Endothelial cell of umbilical vein (primary cell): ENCODE data around the gene PPFIA3.

Experiments used
- EZH2 ChIP-seq: IDR thresholded peaks from 2 replicates; pipeline ENCODE4 v1.6.1; 2012; ENCODE audit warnings: borderline replicate concordance, low read depth, mild to moderate bottlenecking, moderate library complexity, low read length, inconsistent platforms; ENCODE audit not compliant: severe bottlenecking
- GATA2 ChIP-seq: IDR thresholded peaks from 2 replicates; pipeline ENCODE4 v1.7.0; 2011; ENCODE audit warnings: low read depth, mild to moderate bottlenecking, moderate library complexity, mixed read lengths, low read length; ENCODE audit not compliant: insufficient read length, insufficient read depth
- MAX ChIP-seq: IDR thresholded peaks from 2 replicates; pipeline ENCODE4 v1.6.1; 2011; ENCODE audit not compliant: insufficient read depth, insufficient read length
- MYC ChIP-seq: IDR thresholded peaks from one replicate; pipeline ENCODE4 v1.6.1; 2011; ENCODE audit warnings: mild to moderate bottlenecking, low read depth, low read length
- POLR2A ChIP-seq: IDR thresholded peaks from 2 replicates; pipeline ENCODE4 v1.6.1; 2012; ENCODE audit warnings: low read depth, mild to moderate bottlenecking, control low read depth, low read length
- POLR2AphosphoS5 ChIP-seq: IDR thresholded peaks from 2 replicates; pipeline ENCODE4 v1.6.1; 2012; ENCODE audit warnings: low read depth, mild to moderate bottlenecking, control low read depth, low read length, moderate library complexity; ENCODE audit not compliant: insufficient read depth
- TF ChIP-seq, protein P1 (sequence below), 2 donors: IDR thresholded peaks; 1 replicate in 1 of 2; 2 replicates in 1 of 2; pipeline ENCODE4 v1.5.1; 2011; ENCODE audit warnings: low read length in 2 of 2, mild to moderate bottlenecking in 2 of 2, moderate library complexity in 2 of 2, control low read depth in 1 of 2, inconsistent platforms in 1 of 2, low read depth in 1 of 2; ENCODE audit not compliant: insufficient read depth in 1 of 2; ENCODE audit errors: extremely low read depth in 1 of 2

DNA sequence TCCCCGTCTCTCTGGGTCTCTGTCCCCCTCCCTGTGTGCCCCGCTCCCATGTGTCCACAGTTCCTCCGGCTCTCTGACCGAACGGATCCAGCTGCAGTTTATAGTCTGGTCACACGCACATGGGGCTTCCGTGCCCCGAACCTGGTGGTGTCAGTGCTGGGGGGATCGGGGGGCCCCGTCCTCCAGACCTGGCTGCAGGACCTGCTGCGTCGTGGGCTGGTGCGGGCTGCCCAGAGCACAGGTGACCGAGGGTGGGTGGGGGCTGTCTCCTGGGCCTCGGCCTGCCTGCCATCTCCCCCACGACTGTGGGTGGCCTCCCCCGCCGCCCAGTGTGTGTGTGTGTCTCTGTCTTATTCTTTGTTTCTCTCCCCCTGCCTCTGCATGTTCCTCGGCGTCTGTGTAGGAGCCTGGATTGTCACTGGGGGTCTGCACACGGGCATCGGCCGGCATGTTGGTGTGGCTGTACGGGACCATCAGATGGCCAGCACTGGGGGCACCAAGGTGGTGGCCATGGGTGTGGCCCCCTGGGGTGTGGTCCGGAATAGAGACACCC, 48.6 kb downstream of the PPFIA3 start:
- no peak for TF ChIP-seq POLR2AphosphoS5
- TF ChIP-seq POLR2A: no peak
- TF ChIP-seq, protein P1, sequence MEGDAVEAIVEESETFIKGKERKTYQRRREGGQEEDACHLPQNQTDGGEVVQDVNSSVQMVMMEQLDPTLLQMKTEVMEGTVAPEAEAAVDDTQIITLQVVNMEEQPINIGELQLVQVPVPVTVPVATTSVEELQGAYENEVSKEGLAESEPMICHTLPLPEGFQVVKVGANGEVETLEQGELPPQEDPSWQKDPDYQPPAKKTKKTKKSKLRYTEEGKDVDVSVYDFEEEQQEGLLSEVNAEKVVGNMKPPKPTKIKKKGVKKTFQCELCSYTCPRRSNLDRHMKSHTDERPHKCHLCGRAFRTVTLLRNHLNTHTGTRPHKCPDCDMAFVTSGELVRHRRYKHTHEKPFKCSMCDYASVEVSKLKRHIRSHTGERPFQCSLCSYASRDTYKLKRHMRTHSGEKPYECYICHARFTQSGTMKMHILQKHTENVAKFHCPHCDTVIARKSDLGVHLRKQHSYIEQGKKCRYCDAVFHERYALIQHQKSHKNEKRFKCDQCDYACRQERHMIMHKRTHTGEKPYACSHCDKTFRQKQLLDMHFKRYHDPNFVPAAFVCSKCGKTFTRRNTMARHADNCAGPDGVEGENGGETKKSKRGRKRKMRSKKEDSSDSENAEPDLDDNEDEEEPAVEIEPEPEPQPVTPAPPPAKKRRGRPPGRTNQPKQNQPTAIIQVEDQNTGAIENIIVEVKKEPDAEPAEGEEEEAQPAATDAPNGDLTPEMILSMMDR (IDR thresholded peaks at IDR 0.05; ENCODE audit: extremely low read depth in 1 of 2, insufficient read depth in 1 of 2, low read depth in 1 of 2, low read length in 2 of 2): no peak
- TF ChIP-seq MAX: no peak
- no peak for TF ChIP-seq EZH2
- no peak for TF ChIP-seq MYC
- no peak for TF ChIP-seq GATA2
